Activated T-cell treated with anti-CD3 and anti-CD28 coated beads for 24 hours (primary cell): ENCODE data around the gene MITF.

Source experiments
- DNase-seq: peaks from one replicate; pipeline ENCODE4 v3.0.0-alpha.2; 2020; ENCODE audit warnings: low read depth

Gene MITF

DNA sequence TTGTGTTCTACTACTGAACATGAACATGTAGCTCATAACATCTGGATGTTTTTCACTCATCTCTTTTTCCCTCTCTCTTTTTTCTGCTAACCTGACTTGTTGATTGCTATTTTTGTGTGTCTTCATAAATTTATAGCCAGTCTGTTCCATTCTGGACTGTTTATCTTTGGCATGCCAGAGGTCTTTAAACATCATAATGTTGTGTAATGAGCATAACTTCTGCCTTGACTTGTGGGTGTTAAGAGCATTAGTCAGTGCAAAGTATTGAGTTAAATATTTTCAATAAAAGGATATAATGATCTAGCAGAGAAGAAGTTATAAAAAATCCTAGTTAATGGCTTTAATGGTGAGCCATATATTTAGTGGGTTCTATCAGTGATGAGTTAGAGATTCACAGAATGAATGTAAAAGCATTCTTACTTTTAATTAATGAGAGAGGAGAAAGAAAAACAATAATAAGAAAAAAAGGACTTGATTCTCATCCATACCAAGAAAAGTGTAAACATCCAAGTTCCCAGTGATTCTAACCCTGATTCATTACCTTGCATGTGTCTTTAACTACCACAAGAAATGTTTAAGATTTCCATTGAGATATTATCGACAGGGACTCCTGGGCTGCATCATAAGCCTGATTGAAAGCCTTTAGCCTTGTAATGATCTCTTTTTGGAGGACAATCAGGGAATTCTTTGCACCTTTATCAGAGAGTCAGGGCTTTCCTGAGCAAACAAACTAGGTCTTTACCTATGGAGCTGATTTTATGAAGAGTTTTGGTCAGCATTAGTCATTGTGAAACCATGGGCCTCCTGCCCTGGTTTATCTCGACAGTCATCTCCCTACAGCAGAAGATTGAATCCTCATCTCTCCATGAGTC, 22.9 kb downstream of the MITF start:
- DNase-seq = no peak

DNA sequence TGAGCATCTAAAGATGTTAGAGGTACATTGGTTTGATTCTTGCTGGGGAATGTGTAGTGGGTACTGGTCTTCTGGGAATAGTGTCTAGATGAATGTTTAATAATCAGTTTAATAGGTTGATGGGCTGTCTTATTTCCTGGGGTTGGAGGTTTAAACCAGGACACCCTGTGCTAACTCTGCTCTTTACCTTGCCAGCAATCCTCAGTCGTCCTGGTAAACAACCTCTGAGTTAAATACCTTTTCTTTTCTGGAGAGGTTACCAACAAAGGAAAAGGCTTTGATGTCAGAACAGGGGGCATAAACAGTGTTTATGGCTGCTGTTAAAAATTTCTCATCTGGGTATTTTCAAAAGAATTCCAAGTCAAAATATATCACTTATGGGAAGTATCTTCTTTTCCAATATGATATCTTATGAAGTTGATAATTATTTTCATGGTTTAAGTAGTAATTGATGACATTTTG, 23.5 kb downstream of the MITF start:
- DNase-seq = no peak

DNA sequence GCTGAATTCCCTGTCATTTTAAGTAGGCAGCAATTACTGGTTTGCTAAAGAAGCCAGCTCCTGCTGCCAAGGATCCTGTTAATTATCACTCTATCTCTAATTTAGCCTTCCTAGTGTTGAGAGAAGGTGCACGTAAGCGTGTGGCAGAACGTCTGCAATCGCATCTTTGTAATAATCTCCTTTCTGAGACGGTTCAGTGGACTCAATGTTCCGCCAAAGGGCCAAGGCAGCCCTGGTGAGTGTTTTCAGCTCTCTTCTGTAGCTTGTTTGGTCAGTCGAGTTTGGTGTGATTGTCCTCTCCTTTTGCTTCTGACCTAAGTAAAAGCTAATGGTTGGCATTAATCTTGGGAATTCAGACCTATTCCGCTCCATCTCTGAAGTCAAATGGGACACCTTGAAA, 24.2 kb downstream of the MITF start:
- no peak for DNase-seq

DNA sequence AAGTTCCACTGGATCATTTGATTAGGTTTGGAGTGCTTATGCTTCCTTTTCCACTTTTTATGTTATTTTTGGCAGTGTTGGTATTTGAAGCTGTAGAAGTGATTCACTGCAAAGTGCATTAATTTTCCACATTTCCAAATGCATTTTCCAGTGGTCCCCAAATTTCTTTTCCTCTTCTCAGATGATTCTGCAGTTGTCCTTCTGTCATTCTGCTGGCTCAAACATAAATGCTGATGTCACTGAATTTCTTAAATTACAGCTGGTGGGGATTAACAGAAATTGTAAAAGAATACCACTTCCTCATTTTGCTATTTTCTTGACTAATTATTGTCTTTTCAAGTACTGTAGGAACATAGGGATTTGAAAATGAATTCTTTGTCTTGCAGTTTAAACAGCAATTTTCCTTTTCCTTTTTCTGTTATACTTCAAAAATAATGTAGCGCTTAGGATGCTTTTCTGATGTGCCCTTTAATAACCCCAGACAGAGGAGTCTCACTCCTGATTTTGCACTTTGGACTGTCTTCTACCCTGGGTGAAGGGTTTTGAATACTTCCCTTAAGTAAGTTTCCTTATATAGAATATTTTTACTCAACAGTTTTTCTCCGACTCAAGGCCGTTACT, 25.0 kb downstream of the MITF start:
- no peak for DNase-seq

DNA sequence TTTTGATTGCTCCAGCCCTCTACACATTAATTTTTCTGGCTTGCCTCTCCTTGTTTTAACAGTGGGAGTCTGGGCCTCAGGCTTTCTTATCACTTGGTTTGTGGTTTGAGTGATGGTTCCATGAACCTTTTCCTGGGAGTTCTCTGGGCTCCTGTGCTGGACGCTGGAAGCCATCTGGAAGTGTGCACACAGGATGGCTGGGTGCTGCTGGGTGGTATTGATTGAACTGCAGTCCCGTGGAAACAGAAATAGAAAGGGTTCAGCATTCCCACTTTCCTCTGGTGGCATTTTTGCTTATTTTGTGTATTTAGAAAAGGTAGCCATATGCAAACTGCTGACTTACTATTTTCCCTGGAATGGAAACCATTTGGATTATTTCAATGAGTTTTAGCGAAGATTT, 25.6 kb downstream of the MITF start:
- no peak for DNase-seq

DNA sequence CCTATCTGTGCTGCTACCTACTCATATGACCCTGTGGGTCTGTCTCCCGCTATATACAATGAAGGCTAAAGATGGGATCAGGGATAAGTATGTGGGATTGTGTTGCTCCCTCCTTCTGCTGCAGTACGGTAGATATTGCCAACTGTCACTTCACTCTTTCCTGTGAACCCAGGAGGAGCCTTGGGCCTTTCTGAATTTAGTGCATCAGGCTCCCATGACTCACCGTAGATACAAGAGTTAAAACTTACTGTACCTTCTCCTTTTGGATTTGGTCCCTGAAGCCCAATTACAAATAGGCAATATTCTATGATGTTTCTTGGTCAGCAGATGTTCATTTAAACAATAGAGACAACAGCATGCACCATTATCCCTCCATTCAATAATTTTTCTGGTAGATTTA, 27.4 kb downstream of the MITF start:
- no peak for DNase-seq

DNA sequence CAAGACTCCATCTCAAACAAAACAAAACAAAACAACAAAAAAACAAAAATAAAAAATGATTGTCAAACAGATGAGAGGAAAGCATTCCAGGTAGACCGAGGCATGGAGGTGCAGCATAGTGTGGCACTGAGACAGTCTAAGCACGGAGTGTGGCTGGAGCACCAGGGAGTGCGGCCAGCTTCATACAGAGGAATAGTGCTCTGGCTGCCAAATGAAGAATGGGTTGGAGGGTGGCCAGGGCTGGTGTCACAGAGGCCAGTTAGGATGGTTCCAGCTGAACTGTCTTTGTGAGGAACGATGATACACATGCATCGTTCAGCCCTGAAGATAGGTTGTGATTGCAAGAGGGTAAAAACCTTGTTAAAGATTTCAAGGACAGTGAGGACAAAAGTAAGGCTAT, 28.3 kb downstream of the MITF start:
- no peak for DNase-seq

DNA sequence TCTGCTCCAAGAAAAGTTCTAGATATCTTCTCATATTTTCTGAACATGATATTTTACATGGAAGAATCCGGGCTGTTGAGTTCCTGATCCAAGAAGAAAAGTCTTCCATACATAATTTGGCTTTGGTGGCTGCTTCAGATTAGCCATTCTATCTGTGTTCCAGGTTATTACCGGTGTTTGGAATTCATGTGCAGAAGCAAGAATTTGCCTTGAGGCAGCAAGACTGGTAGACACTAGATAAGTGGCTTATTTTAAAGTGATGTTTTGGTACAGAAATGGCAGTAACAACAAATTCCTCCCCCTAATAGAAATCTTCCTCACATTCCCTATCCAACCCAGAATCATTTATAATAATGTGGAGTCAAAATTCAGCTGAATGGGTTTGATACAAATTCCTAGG, 29.2 kb downstream of the MITF start:
- DNase-seq = no peak

DNA sequence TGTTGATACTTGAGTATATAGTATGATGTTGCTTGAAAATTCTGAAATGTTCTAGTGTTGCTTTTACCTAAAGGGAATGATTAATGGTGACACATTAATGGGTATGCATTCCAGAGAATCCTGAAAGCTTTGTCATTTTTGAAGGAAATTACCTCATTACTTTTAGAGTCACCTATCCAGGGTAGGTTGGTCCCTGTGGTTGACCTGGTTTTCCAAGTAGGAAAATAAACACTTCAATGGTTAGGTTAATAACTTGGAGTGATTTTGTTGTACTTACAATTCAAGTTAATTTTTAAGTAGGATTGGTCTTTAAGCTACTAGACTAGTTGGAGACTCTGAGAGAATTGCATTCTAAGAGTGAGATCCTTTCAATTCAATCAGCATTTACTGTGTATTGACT, 31.0 kb downstream of the MITF start:
- DNase-seq = no peak

DNA sequence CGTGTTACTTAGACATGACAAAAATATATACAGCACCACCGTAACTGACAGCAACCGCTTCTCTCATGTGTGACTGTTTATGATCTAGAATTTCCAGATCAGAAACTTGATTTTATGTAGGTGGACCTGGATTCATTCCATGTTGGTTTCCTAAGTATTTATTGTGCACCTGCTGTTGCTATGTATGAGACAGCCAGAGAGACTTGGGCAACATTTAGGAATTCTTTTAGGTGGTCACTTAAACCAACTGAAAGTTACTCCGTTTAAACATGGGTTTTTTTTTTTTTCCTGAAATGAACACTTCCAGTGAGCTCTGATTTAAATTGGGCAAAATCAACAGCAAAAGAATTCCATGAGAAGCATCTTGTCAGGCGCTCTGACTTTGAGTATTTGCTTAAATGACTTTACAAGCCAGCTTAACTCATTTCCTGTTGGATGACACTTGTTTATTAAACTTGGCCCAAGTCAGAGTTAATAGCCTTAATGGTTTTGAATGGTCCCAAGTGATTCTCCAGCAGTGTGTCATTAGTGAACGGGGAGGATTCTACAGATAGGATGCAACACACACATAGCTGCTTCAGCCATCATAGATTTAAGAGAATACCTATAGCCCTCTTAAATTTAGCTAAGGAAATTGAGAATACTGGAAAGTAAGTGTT, 31.8 kb downstream of the MITF start:
- DNase-seq = no peak

DNA sequence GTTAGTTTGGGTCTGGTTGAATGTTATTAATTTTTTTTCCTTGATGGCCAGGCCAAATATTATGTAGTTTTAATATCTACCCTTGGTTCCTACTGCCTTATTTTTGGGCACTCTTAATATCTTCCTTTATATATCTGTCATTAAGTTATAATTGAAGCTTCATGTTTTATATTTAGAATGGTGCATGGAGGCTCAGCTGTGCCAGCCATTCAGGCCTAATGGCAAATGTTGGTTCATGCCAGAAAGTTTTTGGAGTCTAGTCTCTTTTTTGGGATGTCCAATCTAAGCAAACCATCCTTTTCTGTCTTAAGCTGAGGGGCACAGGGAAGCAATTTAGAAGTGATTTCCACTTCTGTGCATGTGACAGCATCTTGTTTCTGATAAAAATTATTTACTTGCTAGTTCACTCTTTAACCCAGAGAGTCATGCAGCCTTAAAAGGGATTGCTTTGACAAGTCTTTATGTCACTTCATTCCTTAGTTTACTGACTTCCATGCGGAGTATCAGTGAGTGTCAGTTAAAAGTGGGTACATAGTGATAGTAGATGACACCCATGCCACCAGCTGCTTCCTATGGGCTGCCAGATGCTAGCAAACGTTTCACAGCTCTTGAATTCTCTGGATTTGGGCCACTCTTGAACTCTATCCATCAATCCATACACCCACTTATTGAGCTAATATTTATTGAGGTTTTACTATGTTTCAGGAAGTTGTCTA, 33.0 kb downstream of the MITF start:
- no peak for DNase-seq

DNA sequence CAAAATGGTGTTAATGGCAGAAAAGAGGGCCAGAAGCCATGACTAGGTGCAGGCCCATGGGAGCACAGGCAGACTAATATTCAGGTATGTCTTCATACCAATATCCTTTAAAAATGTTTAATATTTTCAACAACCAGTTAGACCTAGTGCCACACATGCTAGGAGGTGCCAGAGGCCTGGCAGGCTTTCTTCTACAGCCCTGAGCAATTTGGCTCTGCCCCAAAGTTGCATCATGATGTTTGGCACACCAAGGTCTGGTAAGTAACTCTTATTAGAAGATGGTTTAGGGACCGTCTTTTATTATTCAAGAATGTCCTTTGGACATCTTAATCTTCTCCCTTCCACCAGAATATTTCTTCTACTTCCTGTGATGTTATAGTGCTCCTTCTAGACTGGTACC, 34.8 kb downstream of the MITF start:
- no peak for DNase-seq

DNA sequence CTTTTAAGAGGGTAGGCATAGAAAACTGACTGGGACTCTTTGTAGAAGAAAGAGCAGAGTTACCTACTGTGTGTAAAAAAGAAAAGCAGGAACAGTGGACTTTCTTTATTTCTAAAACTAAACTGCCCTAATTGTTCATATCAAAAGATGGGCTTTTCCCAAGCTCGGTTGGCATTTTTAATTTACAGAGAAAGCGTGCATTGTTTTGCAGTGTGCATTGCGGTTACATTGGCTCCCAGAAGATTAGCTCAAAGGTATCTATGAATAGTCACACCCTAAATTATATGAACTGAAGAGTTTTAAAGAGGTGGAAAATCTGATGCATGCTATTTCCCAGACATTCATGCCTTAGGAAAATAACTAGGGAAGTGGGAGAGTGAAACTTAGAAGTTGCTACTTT, 36.5 kb downstream of the MITF start:
- no peak for DNase-seq

DNA sequence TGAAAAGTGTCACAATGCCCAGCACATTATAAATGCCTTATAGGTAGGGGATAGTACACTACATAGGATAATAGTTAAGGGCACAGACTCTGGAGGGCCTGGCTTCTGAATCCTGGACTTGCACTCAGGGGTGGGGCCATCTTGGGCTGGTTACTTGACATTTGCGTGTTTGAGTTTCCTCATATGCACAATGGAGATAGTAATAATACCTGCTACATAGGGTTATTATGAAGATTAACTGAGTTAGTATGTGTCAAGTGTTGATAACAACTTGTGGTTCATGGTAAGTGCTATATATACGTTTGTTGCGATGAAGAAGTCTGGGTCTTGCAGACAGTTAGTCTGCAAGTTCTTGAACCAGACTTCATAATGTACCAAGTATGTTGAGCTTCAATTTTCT, 37.0 kb downstream of the MITF start:
- no peak for DNase-seq

DNA sequence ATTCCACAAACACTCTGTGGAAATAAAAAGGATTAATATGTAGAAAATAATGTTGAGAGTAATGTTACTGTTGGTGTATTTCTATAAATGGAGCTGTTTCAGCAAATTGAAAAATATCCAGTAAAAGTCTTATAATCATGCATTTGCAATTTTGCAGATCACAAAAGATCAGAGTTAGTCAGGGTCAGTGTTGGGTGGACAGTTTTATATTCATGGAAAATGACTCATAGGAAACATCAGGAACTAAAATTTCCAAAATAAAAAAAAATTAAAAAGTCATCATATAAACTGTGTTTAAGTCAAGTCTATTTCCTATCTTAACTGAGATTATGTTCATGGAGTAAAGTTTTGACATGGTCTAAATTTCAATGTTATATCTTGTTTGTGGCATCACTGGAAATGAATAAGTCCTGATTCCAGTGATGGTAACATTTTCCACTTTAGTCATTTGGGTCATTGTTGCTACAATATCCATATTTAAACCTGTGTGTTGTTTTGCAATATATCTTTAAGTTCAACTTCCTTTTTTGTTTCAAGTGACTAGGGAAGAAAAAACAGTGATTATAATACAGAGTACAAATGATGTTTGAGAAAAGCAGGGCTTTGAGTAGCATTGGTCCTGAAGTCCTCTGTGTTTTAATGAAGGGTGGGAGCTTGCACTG, 37.8 kb downstream of the MITF start:
- no peak for DNase-seq

DNA sequence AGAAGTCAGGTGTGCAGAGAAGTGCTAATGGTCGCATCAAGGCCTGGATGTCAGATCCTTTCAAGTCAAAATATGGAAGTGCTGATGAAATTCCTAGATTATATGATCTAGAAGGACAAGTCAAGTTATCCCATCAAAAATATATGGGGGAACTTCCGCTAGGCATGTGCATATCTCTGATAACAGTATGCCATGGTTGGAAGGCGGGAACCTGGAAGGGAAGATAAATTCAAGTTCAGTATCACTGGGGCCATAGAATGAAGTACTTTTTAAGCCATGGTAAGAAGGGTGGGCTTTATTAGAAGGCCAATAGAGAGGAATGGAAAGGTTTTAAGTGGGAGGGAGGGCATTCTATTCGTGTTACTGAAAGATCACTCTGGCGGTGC, 38.3 kb downstream of the MITF start:
- DNase-seq = no peak

DNA sequence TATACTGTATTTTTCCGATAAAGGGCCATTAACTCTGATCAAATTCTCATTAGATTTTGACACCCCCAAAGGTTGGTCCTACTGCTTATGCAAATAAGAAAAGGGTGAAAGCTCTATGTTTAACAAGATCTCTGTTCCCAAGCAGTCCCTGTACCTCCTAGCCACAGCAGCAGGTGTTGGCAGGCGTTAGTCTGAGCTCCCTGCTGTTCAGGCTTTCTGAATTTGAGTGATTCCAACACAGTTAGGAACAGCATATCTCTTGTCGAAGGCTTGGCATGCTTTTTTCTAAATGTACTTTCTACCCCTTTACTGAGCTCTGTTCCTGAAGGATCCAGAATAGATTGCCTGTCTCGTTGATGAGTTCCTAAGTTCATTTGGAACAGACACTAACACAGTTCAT, 42.3 kb downstream of the MITF start:
- no peak for DNase-seq

DNA sequence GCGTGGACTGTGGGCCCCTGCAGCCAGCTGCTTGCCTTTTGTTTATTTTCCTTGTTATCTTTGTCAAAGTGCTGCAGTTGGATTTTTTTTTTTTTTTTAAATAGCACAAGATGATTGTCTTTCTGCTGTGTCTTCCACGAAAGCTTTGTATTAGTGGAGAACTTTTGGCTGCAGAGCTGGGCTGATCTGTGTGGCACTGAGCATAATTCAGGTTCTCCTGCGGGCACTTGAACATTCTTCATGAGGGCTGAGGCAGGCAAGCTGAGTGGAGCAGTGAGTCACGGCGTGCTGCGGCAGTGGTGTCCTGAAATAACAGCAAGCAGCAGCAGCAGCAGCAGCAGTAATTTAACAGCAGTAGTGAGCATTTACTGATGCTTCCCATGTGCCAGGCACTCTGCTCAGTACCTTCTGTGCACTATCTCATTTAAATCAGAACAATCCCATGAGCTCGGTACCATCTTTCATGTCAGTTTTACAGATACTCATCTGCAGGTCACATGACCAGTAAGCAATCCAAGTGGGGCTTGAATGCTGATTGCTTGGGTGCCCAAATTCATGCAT, 45.8 kb downstream of the MITF start:
- no peak for DNase-seq

DNA sequence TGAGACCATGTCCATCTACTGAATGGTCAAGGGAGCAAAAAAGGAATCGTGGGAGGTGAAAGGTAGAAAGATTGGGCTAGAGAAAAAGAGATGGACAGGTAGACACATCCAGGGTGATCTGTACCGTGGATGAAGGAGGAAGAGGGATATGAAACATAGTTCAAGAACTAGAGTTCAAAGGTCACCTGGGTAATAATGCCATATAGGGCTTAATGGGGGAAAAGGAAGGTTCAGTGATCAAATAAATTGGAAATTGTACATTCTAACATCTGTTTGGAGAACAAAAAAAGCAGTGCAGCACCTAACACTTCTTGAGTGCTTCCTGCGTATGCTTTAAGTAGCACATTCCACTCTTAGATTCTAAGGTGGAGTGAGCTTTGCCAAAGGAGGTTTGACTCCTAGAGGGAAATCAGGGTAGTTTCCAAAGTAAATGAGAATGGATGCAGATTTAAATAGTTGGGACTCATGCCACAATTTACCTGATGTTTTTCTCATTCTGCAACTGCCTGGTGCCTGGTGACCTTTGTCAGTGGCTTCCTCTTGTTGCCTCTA, 46.6 kb downstream of the MITF start:
- no peak for DNase-seq

DNA sequence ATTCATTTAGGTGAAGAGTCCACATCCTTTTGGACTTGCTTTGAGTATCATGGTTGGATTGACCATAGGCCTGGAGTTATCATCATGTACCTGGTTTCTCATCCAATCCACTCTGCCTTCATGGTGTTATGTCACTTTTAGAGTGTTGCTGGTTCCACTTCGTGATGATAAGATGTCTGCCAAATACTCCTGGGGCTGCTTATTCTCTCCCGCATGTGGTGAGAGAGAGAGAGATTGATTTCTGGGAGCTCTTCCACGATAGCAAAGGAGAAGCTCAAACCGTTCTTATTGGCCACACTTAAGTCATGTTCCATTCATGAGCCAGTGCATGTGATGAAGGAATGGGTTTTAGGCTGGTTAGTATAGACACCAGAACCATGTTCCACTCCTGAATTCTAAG, 47.6 kb downstream of the MITF start:
- DNase-seq = no peak

DNA sequence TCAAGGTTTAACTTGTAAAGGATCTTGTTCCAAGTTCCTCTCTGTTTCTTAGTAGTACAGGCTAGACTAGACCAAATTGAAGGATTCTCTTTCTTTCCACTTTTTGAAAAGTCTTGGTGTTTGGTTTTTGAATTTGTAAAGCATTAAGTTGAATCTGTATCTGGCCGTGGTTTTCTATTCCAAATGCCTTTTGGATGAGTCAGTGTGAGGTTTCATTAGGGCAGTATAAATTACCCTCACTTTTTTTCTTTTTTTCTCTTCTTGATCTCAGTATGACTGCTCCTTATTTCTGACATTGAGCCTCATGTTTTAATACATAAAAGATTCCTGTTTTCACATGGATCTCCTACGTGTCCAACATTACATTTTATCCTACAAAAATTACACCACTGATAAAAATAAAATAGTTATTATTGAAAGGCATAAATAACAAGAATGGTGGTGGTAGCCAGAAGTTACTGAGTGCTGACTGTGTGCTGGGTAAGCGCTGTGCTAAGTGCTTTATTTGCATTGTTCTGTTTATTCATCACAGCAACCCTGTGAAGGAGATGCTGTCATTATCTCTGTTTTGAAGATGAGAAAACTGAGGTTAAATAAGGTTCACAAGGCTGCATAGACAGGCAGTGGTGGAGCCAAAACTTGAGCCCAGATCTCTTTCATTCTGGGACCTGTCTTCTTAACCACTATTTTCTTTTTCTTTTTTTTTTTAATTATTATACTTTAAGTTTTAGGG, 48.3 kb downstream of the MITF start:
- no peak for DNase-seq
